SK-N-SH (cell line): Measurements from ENCODE around the gene OTUB1.

Source experiments
- CTCF ChIP-seq: fragments of 200-600 bp; sonication (generic); IDR thresholded peaks from 2 replicates; pipeline ENCODE4 v1.6.1; 2017; ENCODE audit warnings: antibody characterized with exemption, mild to moderate bottlenecking, moderate library complexity
- POLR2AphosphoS5 ChIP-seq: IDR thresholded peaks from 2 replicates; pipeline ENCODE4 v1.6.1; 2012; ENCODE audit warnings: low read depth, low read length
- ZBTB33 ChIP-seq: IDR thresholded peaks from 2 replicates; pipeline ENCODE4 v1.4.0; 2012; ENCODE audit warnings: low read depth, borderline replicate concordance

- TF ChIP-seq CTCF (no peak), ZBTB33 (no peak), POLR2AphosphoS5 (no peak)
Observed at GRCh38 chr11:64011371-64011770, 25.1 kb downstream of the OTUB1 start.
